Mucosa of rectum (tissue), 2 donors: ENCODE results near the gene MADD.

ENCODE experiments used
- H3K27ac ChIP-seq, 2 donors: one replicate each; pipeline ENCODE4 v1.7.0; 2013; ENCODE audit warnings: inconsistent platforms in 2 of 2, low read depth in 2 of 2, low read length in 2 of 2
- H3K27me3 ChIP-seq, 2 donors: one replicate each; pipeline ENCODE4 v1.7.0; 2013; ENCODE audit warnings: low read length in 2 of 2; ENCODE audit not compliant: control insufficient read depth in 2 of 2, insufficient read depth in 2 of 2
- H3K36me3 ChIP-seq, 2 donors: one replicate each; pipeline ENCODE4 v1.7.0; 2013; ENCODE audit warnings: low read length in 2 of 2; ENCODE audit not compliant: control insufficient read depth in 2 of 2, insufficient read depth in 2 of 2
- H3K4me1 ChIP-seq, 2 donors: one replicate each; pipeline ENCODE4 v1.7.0; 2013; ENCODE audit warnings: low read length in 2 of 2, mild to moderate bottlenecking in 1 of 2; ENCODE audit not compliant: control insufficient read depth in 2 of 2, insufficient read depth in 2 of 2
- H3K4me3 ChIP-seq, 2 donors: one replicate each; pipeline ENCODE4 v1.7.0; 2013; ENCODE audit warnings: low read length in 2 of 2
- H3K9ac ChIP-seq, 2 donors: one replicate each; pipeline ENCODE4 v1.7.0; 2013; ENCODE audit warnings: low read length in 2 of 2, low read depth in 1 of 2, mild to moderate bottlenecking in 1 of 2
- H3K9me3 ChIP-seq, 2 donors: one replicate each; pipeline ENCODE4 v1.7.0; 2013; ENCODE audit warnings: low read length in 2 of 2; ENCODE audit not compliant: control insufficient read depth in 2 of 2
- donor health status: healthy.
- donor health status: Normal muscosa, but diverticular disease.

Gene MADD

DNA sequence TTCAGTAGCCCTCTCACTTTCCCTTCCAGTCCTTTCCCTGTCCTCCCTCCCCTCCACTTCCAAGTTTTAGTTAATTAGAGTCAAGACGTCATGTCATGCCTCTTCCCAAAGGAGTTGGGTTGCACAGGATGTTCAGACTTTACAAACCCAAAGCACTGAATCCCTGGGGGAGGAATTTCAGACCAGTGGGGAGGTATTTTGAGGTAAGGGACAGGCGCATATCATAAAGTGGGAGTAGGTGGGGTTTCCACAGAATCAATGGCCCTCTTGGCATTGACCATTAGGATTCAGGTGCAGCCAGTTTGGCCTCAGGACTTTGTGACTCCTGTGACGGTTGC is 20.6 kb upstream of the MADD start:
- peaks cover 16 to 20% of the 10 kb centered on the region in 2 donors for H3K4me1 ChIP-seq
- peaks cover 14 to 21% of the 10 kb centered on the region in 2 donors for H3K36me3 ChIP-seq
- H3K27me3 ChIP-seq, result no peaks in the 10 kb centered on the region
- peak overlapping the region; percentile 96 for H3K4me3 ChIP-seq
- no peaks in the 10 kb centered on the region for H3K9me3 ChIP-seq
- peak overlapping the region; percentile 72 to 78 for H3K27ac ChIP-seq
- H3K9ac ChIP-seq, result peak overlapping the region in 1 of 2 donors; percentile 79

DNA sequence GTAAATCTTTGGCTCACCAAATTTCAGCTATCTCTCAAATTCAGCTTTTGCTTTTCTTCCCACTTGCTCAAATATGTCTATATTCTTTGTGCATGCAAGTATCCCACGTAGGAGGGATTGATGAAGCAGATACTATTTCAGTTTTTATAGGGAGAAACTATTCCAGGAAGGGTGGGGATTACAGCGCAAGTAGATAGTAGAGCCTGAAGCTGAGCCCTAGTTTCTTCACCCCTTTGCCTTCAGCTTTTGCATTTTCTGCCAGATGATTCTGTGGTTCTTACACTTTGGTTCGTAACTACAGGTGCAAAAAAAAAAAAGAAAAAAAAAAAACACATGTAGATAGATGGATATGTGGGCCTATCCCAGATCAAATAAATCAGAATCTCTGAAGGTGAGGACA is 18.2 kb upstream of the MADD start:
- H3K9me3 ChIP-seq, result no peaks in the 10 kb centered on the region
- peaks cover 26 to 27% of the 10 kb centered on the region in 2 donors for H3K4me1 ChIP-seq
- H3K9ac ChIP-seq, result no peak overlapping the region
- H3K27me3 ChIP-seq, result no peaks in the 10 kb centered on the region
- no peak overlapping the region for H3K4me3 ChIP-seq
- H3K36me3 ChIP-seq, result peaks cover 0 to 4% of the 10 kb centered on the region in 2 donors
- no peak overlapping the region for H3K27ac ChIP-seq

DNA sequence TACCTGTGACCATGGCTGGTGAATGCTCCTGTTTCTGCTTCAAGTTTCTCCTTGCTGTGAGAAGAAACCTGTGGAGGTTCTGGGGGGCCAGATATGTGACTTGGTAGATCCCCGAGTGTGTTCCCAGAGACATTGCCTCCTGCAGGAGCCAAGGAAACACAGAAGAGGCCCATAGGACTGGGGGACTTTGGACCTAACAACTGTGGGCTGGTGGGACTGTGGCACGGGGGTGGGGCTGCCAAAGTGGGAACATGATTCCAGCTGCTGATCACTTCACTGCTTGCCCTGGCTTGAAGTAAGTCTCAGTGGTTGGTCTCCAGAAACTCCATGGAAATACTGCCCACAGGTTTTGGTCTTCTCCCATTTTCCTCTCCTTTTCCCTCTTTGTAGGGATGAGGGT is 16.3 kb upstream of the MADD start:
- H3K27me3 ChIP-seq, result no peaks in the 10 kb centered on the region
- H3K36me3 ChIP-seq, result no peaks in the 10 kb centered on the region
- H3K4me1 ChIP-seq, result peaks cover 27 to 30% of the 10 kb centered on the region in 2 donors
- no peak overlapping the region for H3K4me3 ChIP-seq
- H3K9ac ChIP-seq, result no peak overlapping the region
- peak overlapping the region in 1 of 2 donors; percentile 75 for H3K27ac ChIP-seq
- no peaks in the 10 kb centered on the region for H3K9me3 ChIP-seq

DNA sequence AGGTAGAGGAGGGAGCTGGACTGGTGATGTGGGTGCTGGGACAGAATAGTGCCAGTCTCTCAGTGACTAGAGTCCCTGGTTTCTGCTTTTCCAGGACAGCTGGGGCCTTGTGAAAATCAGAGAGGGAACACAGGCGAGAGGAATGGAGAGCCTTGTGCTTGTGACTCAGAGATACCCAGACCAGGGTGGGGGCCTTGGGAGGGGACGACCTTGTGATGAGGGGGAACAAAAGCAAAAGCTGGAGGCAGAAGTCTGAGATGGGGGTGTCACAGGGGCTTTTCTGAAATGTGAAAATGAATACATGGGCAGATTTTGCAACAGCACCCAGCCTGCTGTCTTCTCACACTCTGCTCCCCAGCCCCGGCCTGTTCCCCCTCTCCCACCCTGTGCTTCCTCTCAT is 15.5 kb upstream of the MADD start:
- Histone ChIP-seq H3K9me3 (no peaks in the 10 kb centered on the region), H3K9ac (no peak overlapping the region), H3K4me1 (peaks cover 32 to 34% of the 10 kb centered on the region in 2 donors), H3K27ac (peak overlapping the region; percentile 63 to 75), H3K27me3 (no peaks in the 10 kb centered on the region), H3K36me3 (no peaks in the 10 kb centered on the region), H3K4me3 (no peak overlapping the region)

DNA sequence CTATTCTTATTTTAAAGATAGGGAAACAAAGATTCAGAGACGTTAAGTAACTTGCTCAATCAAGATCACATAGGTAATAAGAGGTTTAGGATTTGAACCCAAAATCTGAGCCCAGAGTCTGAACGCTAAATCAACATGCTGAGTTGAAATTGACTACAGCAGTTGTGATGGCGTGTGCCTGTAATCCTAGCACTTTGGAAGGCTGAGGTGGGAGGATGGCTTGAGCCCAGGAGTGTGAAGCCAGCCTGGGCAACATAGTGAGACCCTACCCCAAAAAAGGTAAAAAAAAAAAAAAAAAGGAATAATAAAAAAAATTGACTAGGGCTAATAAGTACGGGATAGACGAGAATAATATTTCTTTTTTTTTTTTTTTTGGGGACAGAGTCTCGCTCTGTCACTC is 13.6 kb upstream of the MADD start:
- Histone ChIP-seq H3K4me1 (peaks cover 35 to 36% of the 10 kb centered on the region in 2 donors), H3K9me3 (no peaks in the 10 kb centered on the region), H3K27ac (no peak overlapping the region), H3K27me3 (no peaks in the 10 kb centered on the region), H3K4me3 (no peak overlapping the region), H3K36me3 (no peaks in the 10 kb centered on the region), H3K9ac (no peak overlapping the region)

DNA sequence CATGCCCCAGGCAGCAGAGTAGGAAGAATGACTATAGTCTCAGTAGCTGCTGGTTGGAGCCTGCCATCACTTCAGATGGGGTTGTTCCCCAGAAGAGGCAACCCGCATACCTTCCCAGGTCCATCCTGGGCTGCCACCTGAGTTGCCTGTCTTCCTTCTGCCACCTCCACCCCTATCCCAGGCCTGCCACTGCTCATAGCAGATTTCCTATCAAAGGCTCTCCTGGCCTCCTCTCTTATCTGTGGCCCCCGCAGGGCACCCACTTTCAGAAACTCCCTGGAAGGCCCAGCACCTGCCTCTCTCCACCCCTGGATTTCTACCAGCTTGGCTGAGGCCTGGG is 12.8 kb upstream of the MADD start:
- H3K4me1 ChIP-seq, result peaks cover 35 to 36% of the 10 kb centered on the region in 2 donors
- H3K36me3 ChIP-seq, result peaks cover 0 to 2% of the 10 kb centered on the region in 2 donors
- no peaks in the 10 kb centered on the region for H3K9me3 ChIP-seq
- H3K4me3 ChIP-seq, result peak overlapping the region in 1 of 2 donors; percentile 72
- peak overlapping the region; percentile 64 to 80 for H3K27ac ChIP-seq
- no peaks in the 10 kb centered on the region for H3K27me3 ChIP-seq
- peak overlapping the region; percentile 16 to 32 for H3K9ac ChIP-seq

DNA sequence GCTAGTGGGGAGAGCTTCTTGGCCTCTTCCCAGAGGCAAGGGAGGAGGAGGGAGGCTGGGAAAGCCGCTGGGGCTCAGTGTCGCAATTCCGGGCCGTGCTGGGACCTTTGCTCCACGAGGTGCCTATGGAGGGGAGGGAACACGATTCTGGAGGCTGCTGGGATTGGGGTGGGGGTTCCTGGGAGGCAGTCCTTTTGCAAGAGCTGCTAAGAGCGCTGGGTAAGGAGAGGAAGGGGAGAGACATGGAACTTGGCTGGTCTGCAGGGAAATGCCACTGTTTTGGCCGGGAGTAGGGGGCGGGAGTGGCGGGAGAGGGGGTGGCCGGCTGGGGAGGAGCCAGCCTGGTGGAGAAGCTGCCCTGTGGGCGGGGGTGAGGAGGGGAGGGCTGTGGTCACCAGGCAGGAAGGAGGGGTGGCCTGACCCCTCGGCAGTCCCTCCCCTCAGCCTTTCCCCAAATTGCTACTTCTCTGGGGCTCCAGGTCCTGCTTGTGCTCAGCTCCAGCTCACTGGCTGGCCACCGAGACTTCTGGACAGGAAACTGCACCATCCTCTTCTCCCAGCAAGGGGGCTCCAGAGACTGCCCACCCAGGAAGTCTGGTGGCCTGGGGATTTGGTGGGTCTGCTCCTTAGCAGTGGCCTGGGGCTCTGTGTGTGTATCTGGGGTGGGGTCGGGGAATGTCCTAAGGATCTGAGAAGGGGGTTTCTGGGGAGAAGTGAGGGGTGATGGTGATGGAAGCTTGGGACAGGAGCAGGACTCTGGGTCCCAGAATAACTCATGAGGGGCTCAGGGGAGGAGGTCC is 12.2 kb upstream of the MADD start, which contains the start of gene NR1H3:
NR1H3 (plus strand) TSS at position 480 of the 800 bp plus-strand sequence. CDS start 1,221 bp downstream, outside the sequence.
- Histone ChIP-seq H3K27ac (peak within 1 kb of the TSS; percentile 64 to 80), H3K9ac (peak within 1 kb of the TSS; percentile 52), H3K36me3 (peaks cover 0 to 2% of the 10 kb centered on the region in 2 donors), H3K4me3 (peak within 1 kb of the TSS; percentile 47 to 72), H3K27me3 (no peaks in the 10 kb centered on the region), H3K4me1 (peaks cover 35 to 36% of the 10 kb centered on the region in 2 donors), H3K9me3 (no peaks in the 10 kb centered on the region)

DNA sequence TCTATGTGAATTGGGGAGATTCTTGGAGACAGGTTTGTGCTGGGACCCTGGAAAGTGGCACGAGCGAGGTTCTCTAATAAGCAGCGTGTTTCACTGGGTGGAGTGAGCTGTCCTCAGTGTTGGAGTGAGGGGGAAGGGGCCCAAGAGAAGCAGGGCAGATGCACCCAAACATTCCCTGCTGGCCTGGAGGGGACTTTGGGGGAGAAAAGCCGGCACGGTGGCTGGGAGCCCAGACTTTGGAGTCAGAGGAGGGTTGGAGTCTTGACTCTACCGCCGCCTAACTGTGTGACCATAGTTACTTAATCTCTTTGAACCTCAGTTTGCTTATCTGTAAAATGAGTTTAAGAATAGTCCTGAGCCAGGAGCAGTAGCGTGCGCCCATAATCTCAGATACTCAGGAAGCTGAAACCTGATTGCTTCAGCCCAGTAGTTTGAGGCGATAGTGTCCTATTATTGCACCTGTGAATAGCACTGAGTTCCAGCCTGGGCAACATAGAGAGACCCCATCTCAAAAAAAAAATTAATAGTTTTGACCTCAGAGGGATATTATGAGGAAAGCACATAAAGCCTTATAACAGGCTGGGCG is 11.5 kb upstream of the MADD start:
- Histone ChIP-seq H3K27me3 (no peaks in the 10 kb centered on the region), H3K4me3 (peak overlapping the region; percentile 47 to 72), H3K4me1 (peaks cover 35 to 36% of the 10 kb centered on the region in 2 donors), H3K9ac (peak overlapping the region; percentile 52), H3K36me3 (peaks cover 0 to 2% of the 10 kb centered on the region in 2 donors), H3K27ac (peak overlapping the region; percentile 64 to 80), H3K9me3 (no peaks in the 10 kb centered on the region)

DNA sequence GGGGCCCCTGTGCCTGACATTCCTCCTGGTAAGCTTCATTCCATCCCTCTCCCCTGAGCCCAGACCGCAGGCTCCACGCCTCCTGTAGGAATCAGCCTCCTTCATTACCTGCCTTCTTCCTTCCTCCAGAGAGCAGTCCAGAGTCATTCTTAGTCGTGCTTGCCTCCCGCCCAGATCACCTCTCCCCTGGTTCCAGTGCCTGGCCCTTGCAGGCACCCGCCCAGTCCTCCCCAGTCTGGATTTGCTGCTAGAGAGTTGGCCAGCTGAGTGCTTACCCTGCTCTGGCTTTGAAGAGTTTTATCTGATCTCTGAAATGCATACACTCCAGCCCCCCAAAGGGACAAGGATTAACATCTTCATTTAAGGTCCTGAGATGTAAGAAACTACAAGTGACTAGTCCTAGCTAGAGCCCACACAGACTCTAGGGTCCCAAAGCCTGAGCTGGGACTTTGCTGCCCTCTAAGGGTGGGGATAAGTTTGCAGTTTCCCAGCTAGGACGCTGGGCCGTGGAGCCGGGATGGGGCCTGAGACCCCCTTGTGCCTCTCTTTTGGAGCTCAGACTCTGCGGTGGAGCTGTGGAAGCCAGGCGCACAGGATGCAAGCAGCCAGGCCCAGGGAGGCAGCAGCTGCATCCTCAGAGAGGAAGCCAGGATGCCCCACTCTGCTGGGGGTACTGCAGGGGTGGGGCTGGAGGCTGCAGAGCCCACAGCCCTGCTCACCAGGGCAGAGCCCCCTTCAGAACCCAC is 10.5 kb upstream of the MADD start:
- H3K9me3 ChIP-seq, result no peaks in the 10 kb centered on the region
- no peaks in the 10 kb centered on the region for H3K27me3 ChIP-seq
- H3K9ac ChIP-seq, result peak overlapping the region; percentile 39 to 41
- H3K27ac ChIP-seq, result peak overlapping the region; percentile 54 to 80
- H3K4me3 ChIP-seq, result peak overlapping the region; percentile 19 to 72
- H3K4me1 ChIP-seq, result peaks cover 31 to 36% of the 10 kb centered on the region in 2 donors
- H3K36me3 ChIP-seq, result peaks cover 2 to 3% of the 10 kb centered on the region in 2 donors

DNA sequence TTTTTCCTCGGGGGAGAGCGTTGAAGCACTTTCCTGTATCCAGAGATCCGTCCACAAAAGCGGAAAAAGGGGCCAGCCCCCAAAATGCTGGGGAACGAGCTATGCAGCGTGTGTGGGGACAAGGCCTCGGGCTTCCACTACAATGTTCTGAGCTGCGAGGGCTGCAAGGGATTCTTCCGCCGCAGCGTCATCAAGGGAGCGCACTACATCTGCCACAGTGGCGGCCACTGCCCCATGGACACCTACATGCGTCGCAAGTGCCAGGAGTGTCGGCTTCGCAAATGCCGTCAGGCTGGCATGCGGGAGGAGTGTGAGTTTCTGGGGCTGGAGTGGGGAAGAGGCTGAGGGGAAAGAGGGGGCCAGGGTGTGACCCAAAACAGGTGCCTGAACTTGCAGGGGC is 9.6 kb upstream of the MADD start:
- Histone ChIP-seq H3K9me3 (no peaks in the 10 kb centered on the region), H3K4me1 (peaks cover 25 to 30% of the 10 kb centered on the region in 2 donors), H3K36me3 (peaks cover 2 to 3% of the 10 kb centered on the region in 2 donors), H3K9ac (no peak overlapping the region), H3K27ac (no peak overlapping the region), H3K27me3 (no peaks in the 10 kb centered on the region), H3K4me3 (no peak overlapping the region)
